ENCODE measurements around the gene NLE1. TPM values are rescaled to one million over a fixed set of nuclear protein-coding genes. Genes with fewer than 3 reads are reported as not detected.

NLE1 gene
- polyA plus RNA-seq, 1 of the 3 experiments (the other 2 are of a cell fraction) = 22.1 TPM

- TF ChIP-seq EP300 (IDR thresholded peaks at IDR 0.05; ENCODE audit: borderline replicate concordance in 1 of 2, low read depth in 1 of 2, low read length in 1 of 2) = no peak
- TF ChIP-seq MEF2A (IDR thresholded peaks at IDR 0.05; ENCODE audit: borderline replicate concordance, low read depth) = no peak
- TF ChIP-seq CHD2 (IDR thresholded peaks at IDR 0.05; ENCODE audit: low read length, partially characterized antibody) = no peak
- no peak for TF ChIP-seq PBX3 (IDR thresholded peaks at IDR 0.05)
- no peak for TF ChIP-seq GABPA (IDR thresholded peaks at IDR 0.05; ENCODE audit: low read depth)
- no peak for TF ChIP-seq SIN3A (IDR thresholded peaks at IDR 0.05; ENCODE audit: borderline replicate concordance, low read depth, low read length)
- TF ChIP-seq JUND (IDR thresholded peaks at IDR 0.05) = no peak
- TF ChIP-seq RAD21 (IDR thresholded peaks at IDR 0.05; ENCODE audit: low read length) = no peak
- TF ChIP-seq REST (IDR thresholded peaks at IDR 0.05; ENCODE audit: low read depth, low read length) = no peak
- TF ChIP-seq, protein P1, sequence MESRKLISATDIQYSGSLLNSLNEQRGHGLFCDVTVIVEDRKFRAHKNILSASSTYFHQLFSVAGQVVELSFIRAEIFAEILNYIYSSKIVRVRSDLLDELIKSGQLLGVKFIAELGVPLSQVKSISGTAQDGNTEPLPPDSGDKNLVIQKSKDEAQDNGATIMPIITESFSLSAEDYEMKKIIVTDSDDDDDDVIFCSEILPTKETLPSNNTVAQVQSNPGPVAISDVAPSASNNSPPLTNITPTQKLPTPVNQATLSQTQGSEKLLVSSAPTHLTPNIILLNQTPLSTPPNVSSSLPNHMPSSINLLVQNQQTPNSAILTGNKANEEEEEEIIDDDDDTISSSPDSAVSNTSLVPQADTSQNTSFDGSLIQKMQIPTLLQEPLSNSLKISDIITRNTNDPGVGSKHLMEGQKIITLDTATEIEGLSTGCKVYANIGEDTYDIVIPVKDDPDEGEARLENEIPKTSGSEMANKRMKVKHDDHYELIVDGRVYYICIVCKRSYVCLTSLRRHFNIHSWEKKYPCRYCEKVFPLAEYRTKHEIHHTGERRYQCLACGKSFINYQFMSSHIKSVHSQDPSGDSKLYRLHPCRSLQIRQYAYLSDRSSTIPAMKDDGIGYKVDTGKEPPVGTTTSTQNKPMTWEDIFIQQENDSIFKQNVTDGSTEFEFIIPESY (IDR thresholded peaks at IDR 0.05; ENCODE audit: borderline replicate concordance, low read depth) = no peak
- no peak for TF ChIP-seq MXI1 (IDR thresholded peaks at IDR 0.05; ENCODE audit: low read depth, low read length)
- TF ChIP-seq FOXM1 (IDR thresholded peaks at IDR 0.05; ENCODE audit: low read depth) = no peak
- no peak for TF ChIP-seq FOXJ3 (CRISPR knock-in tag; IDR thresholded peaks at IDR 0.05)
- TF ChIP-seq RXRA (IDR thresholded peaks at IDR 0.05; ENCODE audit: borderline replicate concordance, low read depth) = no peak
- no peak for TF ChIP-seq NFIC (IDR thresholded peaks at IDR 0.05; ENCODE audit: borderline replicate concordance)
- TF ChIP-seq IRF3 (IDR thresholded peaks at IDR 0.05; ENCODE audit: low read depth, low read length) = no peak
- no peak for TF ChIP-seq TAF1 (IDR thresholded peaks at IDR 0.05; ENCODE audit: borderline replicate concordance, low read depth, low read length)
- TF ChIP-seq, protein P2, sequence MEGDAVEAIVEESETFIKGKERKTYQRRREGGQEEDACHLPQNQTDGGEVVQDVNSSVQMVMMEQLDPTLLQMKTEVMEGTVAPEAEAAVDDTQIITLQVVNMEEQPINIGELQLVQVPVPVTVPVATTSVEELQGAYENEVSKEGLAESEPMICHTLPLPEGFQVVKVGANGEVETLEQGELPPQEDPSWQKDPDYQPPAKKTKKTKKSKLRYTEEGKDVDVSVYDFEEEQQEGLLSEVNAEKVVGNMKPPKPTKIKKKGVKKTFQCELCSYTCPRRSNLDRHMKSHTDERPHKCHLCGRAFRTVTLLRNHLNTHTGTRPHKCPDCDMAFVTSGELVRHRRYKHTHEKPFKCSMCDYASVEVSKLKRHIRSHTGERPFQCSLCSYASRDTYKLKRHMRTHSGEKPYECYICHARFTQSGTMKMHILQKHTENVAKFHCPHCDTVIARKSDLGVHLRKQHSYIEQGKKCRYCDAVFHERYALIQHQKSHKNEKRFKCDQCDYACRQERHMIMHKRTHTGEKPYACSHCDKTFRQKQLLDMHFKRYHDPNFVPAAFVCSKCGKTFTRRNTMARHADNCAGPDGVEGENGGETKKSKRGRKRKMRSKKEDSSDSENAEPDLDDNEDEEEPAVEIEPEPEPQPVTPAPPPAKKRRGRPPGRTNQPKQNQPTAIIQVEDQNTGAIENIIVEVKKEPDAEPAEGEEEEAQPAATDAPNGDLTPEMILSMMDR (IDR thresholded peaks at IDR 0.05) = no peak
- no peak for TF ChIP-seq SMC3 (IDR thresholded peaks at IDR 0.05; ENCODE audit: low read depth, low read length)
- CTCF ChIA-PET = interaction anchor here (2.2 kb wide), 1 partner anchor 21 kb away, joined by 5 read pairs; no protein-coding TSS in a partner anchor
- DNase-seq = no peak
- Histone ChIP-seq H3K27me3 (ENCODE audit: insufficient read depth) (peaks cover 71% of the 10 kb centered on the region), H3K9ac (no peak overlapping the region), H3K36me3 (replicated peaks in 1 of 2; ENCODE audit: control insufficient read depth in 1 of 2, insufficient read depth in 2 of 2, low read length in 1 of 2) (no peaks in the 10 kb centered on the region), H3K4me1 (ENCODE audit: control insufficient read depth in 1 of 2, insufficient read depth in 2 of 2, low read depth in 1 of 2, low read length in 1 of 2) (no peaks in the 10 kb centered on the region), H3K4me3 (ENCODE audit: low read depth in 2 of 2, low read length in 1 of 2) (no peak overlapping the region), H3F3A (replicated peaks; ENCODE audit: insufficient read depth) (no peaks in the 10 kb centered on the region), H3K9me3 (no peaks in the 10 kb centered on the region), H3K9me2 (no peaks in the 10 kb centered on the region), H3K79me2 (ENCODE audit: insufficient read depth) (no peaks in the 10 kb centered on the region), H3K27ac (ENCODE audit: low read depth in 2 of 2, low read length in 1 of 2) (no peak overlapping the region), H2AFZ (ENCODE audit: low read depth) (no peak overlapping the region), H3K4me2 (no peak overlapping the region), H4K20me1 (ENCODE audit: insufficient read depth) (no peaks in the 10 kb centered on the region)
- POLR2A ChIA-PET = no interaction called here
- WGBS (ENCODE audit: low lambda C conversion rate) = 14% methylated on average over 5 of the region's 5 CpGs
These were observed 22.6 kb upstream of the NLE1 start for GRCh38 chr17:35164716-35165115.

Measured in SK-N-SH (cell line).